Activated T-cell treated with anti-CD3 and anti-CD28 coated beads, Interleukin-2, amount 50 U/mL, for 48 hours (primary cell): ENCODE measurements around the gene DLX2.
A peak's percentile ranks its signal among the peaks of the same experiment; 100 is the strongest.
"Not testable (repeated sequence)": the region's sequence is repeated elsewhere in the genome, so short reads cannot be mapped to it uniquely, and the experiment has no call there.

Experiments
- DNase-seq, 2 experiments: peaks; one replicate each; pipeline ENCODE4 v3.0.0-alpha.2; 2020

DLX2 gene

GRCh38 chr2:172102391-172103359 is at the start of gene DLX2:
DLX2 (minus strand) TSS chr2:172102900; CDS start chr2:172102538, 362 bp downstream.
- DNase-seq = peak; percentile 84 to 85

GRCh38 chr2:172147944-172148650 is 45.4 kb upstream of the DLX2 start:
- DNase-seq = no peak

DNA sequence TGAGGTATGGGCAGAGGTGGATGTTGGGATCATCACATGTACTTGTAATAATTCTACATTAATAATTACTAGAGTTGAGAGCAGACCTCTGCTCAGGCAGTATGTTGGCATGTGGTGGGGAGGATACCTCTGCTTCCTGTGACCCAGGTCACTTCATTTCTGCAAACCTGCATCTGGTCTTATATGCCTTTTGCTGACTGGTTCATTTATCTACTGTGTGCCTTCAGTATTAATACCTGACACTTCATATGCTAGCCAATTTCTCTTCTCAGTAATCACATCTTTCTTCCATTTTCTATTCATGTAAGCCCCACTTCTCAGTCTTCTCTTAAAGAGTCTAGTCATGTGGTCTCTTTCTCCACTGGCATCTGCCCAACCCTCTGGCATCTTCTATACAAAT is 41.1 kb upstream of the DLX2 start:
- DNase-seq = no peak

DNA sequence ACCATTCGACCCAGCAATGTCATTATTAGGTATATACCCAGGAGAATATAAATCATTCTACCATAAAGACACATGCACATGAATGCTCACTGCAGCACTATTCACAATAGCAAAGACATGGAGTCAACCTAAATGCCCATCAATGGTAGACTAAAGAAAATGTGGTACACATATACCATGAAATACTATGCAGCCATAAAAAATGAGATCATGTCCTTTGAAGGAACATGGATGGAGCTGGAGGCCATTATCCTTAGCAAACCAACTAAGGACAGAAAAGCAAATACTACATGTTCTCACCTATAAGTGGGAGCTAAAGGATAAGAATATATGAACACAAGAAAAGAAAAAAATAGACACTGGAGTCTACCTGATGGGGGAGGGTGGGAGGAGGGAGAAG is 36.0 kb upstream of the DLX2 start:
- DNase-seq = not testable (repeated sequence)

DNA sequence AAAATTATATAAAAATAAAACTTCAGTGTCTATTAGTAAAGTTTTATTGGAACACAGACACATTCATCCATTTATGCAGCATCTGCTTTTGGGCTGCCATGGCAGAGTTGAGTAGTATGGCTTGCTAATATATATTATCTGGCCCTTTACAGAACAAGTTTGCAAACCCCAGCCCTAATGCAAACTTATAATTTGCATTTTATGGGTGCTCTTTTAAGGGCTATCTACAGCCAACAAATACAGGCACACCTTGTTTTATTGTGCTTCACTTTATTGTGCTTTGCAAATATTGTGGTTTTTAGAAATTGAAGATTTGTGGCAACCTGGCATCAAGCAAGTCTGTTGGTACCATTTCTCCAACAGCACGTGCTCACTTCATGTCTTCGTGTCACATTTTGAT is 35.2 kb upstream of the DLX2 start:
- no peak for DNase-seq

DNA sequence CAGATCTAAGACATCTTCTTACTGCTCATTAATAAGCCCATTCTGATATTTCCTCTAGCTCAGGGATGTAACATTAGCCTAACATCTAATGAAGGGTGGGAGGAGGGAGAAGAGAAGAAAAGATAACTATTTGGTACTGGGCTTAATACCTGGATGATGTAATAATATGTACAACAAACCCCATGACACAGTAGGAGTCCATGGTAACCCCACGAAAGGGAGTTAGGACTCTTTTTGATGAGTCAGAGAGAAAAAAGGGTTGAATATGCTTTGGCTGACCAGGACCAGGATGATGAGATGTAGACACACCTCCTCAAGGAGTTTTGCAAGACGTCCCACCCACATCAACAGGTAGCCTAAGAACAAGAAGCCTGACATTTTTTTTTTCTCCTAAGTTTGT is 34.4 kb upstream of the DLX2 start:
- DNase-seq = no peak

DNA sequence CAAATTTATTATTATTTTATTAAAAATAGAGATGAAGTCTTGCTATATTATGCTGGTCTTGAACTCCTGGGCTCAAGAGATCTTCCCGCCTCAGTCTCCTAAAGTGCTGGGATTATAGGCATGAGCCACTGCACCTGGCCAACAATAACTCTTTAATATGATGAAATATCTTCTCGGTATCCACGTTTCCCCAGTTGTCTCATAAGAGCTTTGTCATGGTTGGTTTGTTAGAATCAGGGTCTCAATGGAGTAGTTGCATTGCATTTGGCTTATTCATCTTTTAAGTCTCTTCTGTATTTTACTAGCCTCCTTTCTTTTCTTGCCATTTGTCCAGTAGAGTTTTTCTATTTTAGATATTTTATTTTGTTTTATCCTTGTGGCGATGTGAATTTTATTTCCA is 32.7 kb upstream of the DLX2 start:
- no peak for DNase-seq

- no peak for DNase-seq
Measured at GRCh38 chr2:172134270-172134669, 31.6 kb upstream of the DLX2 start.

DNA sequence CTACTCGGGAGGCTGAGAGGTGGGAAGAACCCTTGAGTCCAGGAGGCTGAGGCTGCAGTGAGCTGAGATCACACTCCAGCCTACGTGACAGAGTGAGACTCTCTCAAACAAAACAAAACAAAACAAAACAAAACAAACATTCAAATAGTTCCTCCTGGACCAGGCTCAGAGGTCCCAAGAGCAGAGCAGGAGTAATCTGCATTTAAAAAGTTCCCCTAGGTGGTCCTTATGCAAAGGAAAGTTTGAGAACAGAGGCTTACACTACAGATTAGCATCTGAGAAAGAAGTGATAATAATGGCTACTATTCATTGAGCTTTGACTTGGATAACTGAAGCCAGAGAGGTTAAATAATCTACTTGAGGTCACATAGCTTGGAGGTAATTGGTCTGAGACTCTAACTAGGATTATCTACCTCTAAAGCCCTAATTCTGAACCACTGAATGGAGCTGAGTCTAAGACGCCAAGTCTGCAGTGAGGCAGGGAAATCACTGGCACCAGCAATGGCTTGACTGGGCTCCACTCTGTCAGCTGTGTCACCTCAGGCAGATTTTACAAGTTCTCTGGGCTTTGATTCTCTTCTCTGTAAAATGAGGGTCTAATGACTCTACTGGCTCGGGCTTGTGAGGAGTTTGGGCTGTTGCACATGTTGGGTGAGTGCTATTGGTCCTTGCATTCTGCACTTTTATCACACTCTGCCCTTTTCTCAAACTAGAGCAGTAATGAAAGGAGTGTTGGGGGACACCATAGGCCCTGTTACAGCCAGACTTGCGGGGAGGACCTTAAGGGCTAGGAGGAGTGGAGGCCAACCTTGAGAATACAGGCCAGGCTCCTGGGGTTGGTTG is 29.2 kb upstream of the DLX2 start:
- no peak for DNase-seq

GRCh38 chr2:172129404-172129803 is 26.7 kb upstream of the DLX2 start:
- DNase-seq = no peak

DNA sequence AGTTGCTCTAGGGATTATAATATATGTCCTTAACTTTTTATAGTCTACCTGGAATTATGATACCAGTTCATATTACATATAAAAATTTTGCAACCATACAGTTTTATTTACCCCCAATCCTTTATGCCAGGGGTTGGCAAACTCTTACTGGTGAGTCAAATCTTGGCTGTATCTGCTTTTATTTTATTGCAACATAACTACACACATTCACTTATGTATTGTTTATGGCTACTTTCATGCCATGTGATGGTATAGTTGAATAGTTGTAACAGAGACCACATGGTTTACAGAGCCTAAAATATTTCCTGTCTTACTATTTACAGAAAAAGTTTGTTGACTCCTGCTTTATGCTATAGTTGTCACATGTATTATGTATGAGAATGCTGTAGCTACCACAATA is 25.8 kb upstream of the DLX2 start:
- no peak for DNase-seq

DNA sequence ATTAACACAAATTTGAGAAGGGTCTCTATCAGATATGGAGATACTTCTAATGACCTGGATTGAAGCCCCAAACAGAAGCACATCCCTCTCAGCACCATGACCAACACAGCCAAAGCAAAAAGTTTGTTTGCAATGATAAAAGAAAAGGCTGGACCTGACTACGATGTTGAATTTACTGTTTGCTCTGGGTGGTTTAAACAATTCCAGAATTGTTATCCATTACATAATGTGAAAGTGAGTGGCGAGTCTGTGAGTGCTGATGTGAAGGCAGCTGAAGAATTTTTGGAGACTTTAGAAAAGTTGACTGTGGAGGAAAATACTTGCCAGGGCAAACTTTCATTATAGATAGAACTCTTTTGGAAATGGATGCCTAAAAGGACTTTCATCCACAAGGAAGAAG is 17.4 kb upstream of the DLX2 start:
- no peak for DNase-seq

DNA sequence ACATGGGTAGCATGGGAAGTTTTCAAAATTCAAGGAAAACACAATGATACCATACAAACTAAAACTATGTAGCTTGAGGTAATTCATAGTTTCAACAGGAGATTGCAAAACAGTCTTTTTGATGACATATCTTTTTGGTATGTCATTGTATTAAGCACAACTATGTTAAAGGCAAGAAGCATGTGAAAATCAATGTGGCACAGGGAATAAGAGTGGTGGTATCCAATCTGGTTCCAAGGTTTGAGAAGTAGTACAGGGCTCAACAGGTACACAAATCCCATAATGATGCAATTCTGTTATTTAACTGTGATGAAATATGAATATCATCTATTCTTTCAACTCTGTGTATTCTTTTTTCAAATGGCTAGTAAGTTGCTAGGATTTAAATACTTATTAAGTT is 16.4 kb upstream of the DLX2 start:
- no peak for DNase-seq

DNA sequence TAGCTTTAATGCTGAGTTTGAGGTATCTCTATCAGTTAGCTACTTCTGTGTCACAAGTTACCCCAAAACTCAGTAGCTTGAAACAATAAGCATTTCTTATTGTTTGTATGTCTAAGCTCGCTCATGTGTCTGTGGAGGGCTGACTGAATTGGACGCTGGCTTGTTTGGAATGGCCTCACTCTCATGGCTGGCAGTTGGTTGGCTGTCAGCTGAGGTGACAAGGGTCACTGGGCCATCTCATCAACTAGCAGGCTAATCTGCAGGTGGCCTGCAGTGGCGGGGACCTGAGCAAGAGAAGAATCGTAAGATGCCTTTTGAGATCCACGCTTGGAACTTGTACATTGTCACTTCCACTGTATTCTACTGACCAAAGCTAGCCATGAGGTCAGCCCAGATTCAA is 13.4 kb upstream of the DLX2 start:
- no peak for DNase-seq

DNA sequence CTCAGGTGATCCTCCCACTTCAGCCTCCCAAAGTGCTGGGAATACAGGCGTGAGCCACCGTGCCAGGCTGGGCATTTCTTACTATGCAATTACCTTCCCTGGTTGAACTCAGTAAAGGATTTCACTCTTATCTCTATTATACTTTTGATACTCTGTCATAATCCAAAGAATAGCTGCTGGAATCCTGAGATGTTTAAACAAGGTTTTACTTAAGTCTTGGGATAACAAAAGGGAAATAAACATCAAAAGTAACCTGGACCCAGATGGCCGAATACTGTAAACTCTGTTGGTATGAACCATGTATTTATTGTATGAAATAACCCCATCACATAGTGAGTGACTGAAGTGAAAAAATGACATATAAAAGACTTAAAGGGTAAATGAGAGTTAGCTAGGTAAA is 11.9 kb upstream of the DLX2 start:
- no peak for DNase-seq

GRCh38 chr2:172114176-172114575 is 11.5 kb upstream of the DLX2 start:
- DNase-seq = not testable (repeated sequence)

GRCh38 chr2:172113617-172114016 is 10.9 kb upstream of the DLX2 start:
- no peak for DNase-seq

DNA sequence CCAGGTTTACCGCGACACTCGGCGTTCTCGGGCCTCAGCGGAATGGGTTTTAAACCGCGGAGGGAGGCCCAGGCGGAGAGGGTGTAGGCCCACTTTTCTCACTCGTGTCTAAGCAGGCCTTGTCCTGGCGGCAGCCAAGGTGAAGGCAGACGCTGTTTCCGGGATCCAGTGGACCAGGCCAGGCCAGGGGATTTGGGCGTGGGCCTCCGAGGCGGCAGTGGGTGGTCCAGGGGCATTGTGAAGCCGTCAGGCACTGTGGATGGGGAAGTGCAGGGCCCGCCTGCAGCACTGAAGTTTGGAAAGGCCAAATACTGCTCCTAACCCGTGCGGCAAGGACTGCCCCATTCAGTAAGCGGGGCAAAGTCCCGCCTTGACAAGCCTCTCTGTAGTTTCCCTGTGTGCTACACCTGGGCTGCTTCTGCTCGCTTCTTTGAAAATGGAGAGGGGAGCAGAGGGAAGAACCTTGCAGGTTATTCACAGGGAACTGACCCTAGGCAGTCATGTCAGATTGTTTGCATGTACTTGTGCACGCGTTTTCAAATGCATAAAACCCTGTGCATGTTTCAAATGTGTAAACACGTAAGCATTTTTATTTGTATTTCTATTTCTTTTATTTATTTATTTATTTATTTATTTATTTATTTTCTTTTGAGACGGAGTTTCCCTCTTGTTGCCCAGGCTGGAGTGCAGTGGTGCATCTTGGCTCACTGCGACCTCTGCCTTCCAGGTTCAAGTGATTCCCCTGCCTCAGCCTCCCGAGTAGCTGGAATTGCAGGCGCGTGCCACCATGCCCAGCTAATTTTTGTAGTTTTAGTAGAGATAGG is 7.5 kb upstream of the DLX2 start:
- peak in 1 of 2 experiments; percentile 22 for DNase-seq

DNA sequence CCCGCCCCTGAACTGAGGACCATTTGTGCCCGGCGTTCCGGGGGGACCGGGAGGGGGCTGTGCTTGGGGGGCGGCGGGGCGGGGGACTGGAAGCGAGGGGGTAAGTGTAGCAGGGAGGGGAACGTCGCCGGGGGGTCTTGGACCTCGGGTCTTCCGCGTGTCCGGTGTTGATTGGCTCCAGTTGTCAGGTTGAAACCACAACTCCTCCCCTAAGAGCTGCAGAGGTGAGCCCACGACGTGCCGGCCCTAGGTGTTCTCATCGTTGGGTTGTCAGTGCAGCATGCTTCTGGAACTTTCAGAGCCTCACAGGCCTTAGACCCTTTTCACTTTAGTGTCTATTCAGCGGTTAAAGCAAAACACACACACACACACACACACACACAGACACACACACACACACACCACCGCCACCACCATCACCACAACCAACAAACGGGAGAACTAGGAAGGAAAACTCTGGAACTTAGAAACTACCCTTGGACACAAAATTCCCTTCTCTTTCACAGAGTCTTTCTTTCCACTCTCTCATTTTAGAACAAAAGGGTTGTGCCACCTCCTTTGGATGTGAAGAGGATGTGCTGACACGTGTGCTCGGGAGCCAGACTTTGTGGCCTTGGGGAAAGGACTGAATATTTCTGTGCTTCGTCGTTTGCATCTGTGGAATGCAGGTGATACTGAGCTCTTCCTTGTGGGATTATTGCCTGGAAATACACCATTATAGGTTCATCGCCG is 6.7 kb upstream of the DLX2 start:
- DNase-seq = no peak

DNA sequence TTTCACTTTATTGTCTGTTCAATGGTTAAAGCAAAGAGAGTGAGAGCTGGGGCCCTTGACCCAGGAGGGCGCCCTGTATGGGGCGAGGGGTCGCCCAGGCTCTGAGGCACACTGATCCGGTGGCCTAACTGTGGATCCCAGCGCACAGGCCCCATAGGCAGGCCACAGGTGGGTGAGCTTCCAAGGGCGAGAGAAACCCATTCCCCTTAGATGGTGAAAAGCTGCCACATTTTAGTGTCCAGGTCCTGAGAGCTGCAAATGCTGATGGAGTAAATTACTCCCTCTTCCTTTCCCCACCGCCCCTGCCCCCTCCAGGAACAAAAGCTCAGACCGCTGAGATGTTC is 5.9 kb upstream of the DLX2 start:
- DNase-seq = peak in 1 of 2 experiments; percentile 24
